HCT116 (cell line): ENCODE data around the gene PKNOX2.

Experiments
- CTCF ChIP-seq, 3 experiments: fragments of 200-600 bp in 1 of 3; sonication (generic) in 1 of 3; IDR thresholded peaks in 2 of 3; conservative IDR thresholded peaks in 1 of 3; 2 replicates each; pipeline ENCODE4 v1.5.1; 2012 to 2017; ENCODE audit warnings: low read depth in 2 of 3, low read length in 2 of 3, antibody characterized with exemption in 1 of 3, borderline replicate concordance in 1 of 3, control low read depth in 1 of 3, mild to moderate bottlenecking in 1 of 3, mixed read lengths in 1 of 3, mixed run types in 1 of 3, moderate library complexity in 1 of 3; ENCODE audit not compliant: insufficient read depth in 1 of 3
- EGR1 ChIP-seq: IDR thresholded peaks from 2 replicates; pipeline ENCODE4 v1.6.1; 2012; ENCODE audit warnings: low read depth
- EZH2 ChIP-seq: fragments of 200-600 bp; sonication (generic); IDR thresholded peaks from 2 replicates; pipeline ENCODE4 v1.6.1; 2017; ENCODE audit warnings: antibody characterized with exemption, mixed run types
- EZH2phosphoT487 ChIP-seq: fragments of 200-600 bp; IDR thresholded peaks from 2 replicates; pipeline ENCODE4 v1.6.1; 2018; ENCODE audit warnings: antibody characterized with exemption, borderline replicate concordance
- FOSL1 ChIP-seq: IDR thresholded peaks from 2 replicates; pipeline ENCODE4 v1.6.1; 2012; ENCODE audit warnings: low read depth
- JUND ChIP-seq: IDR thresholded peaks from 2 replicates; pipeline ENCODE4 v1.6.1; 2012
- POLR2A ChIP-seq: IDR thresholded peaks from 2 replicates; pipeline ENCODE4 v1.7.0; 2011; ENCODE audit warnings: borderline replicate concordance; ENCODE audit not compliant: insufficient read depth, insufficient read length; ENCODE audit errors: extremely low read depth
- POLR2AphosphoS5 ChIP-seq: IDR thresholded peaks from 2 replicates; pipeline ENCODE4 v1.6.1; 2011; ENCODE audit warnings: mild to moderate bottlenecking, low read depth, low read length, moderate library complexity
- REST ChIP-seq: IDR thresholded peaks from 2 replicates; pipeline ENCODE4 v1.6.1; 2012; ENCODE audit warnings: low read depth
- SIN3A ChIP-seq: IDR thresholded peaks from 2 replicates; pipeline ENCODE4 v1.6.1; 2012; ENCODE audit warnings: low read depth
- SP1 ChIP-seq: IDR thresholded peaks from 2 replicates; pipeline ENCODE4 v1.6.1; 2012; ENCODE audit warnings: low read depth
- TCF7L2 ChIP-seq: IDR thresholded peaks from 2 replicates; pipeline ENCODE4 v1.7.0; 2011; ENCODE audit warnings: borderline replicate concordance, inconsistent platforms; ENCODE audit not compliant: insufficient read depth, insufficient read length; ENCODE audit errors: extremely low read depth
- YY1 ChIP-seq: IDR thresholded peaks from 2 replicates; pipeline ENCODE4 v1.6.1; 2011; ENCODE audit warnings: low read length, low read depth, moderate library complexity, mild to moderate bottlenecking; ENCODE audit not compliant: insufficient replicate concordance; ENCODE audit errors: extremely low read depth
- ZBTB33 ChIP-seq: IDR thresholded peaks from 2 replicates; pipeline ENCODE4 v1.6.1; 2011; ENCODE audit warnings: mild to moderate bottlenecking, low read length, moderate library complexity; ENCODE audit not compliant: insufficient replicate concordance; ENCODE audit errors: extremely low read depth

- no peak for TF ChIP-seq CTCF (IDR thresholded peaks at IDR 0.05 in 2 of 3, conservative IDR thresholded peaks at IDR 0.05 in 1 of 3; ENCODE audit: borderline replicate concordance in 1 of 3, insufficient read depth in 1 of 3, low read depth in 2 of 3, low read length in 2 of 3)
- no peak for TF ChIP-seq ZBTB33
- no peak for TF ChIP-seq EZH2phosphoT487
- TF ChIP-seq TCF7L2 = no peak
- no peak for TF ChIP-seq POLR2AphosphoS5
- no peak for TF ChIP-seq EZH2
- TF ChIP-seq JUND = no peak
- no peak for TF ChIP-seq FOSL1
- TF ChIP-seq EGR1 = no peak
- no peak for TF ChIP-seq SP1
- TF ChIP-seq POLR2A = no peak
- TF ChIP-seq YY1 = no peak
- TF ChIP-seq REST = no peak
- no peak for TF ChIP-seq SIN3A
Measured at GRCh38 chr11:125292100-125292499, 127.5 kb downstream of the PKNOX2 start.
